Stimulated activated CD4-positive, alpha-beta T cell treated with anti-CD3 and anti-CD28 coated beads, TNF-alpha, amount 100 ng/mL, for 24 hours (primary cell): ENCODE results near the gene SUN1.
A peak's percentile ranks its signal among the peaks of the same experiment; 100 is the strongest.
"Not testable (repeated sequence)": the region's sequence is repeated elsewhere in the genome, so short reads cannot be mapped to it uniquely, and the experiment has no call there.

Experiments used
- DNase-seq, 3 experiments: peaks; one replicate each; pipeline ENCODE4 v3.0.0-alpha.2; 2020; ENCODE audit warnings: low read depth in 3 of 3

SUN1 gene

GRCh38 chr7:855686-856369, 23.6 kb downstream of the SUN1 start:
- no peak for DNase-seq

DNA sequence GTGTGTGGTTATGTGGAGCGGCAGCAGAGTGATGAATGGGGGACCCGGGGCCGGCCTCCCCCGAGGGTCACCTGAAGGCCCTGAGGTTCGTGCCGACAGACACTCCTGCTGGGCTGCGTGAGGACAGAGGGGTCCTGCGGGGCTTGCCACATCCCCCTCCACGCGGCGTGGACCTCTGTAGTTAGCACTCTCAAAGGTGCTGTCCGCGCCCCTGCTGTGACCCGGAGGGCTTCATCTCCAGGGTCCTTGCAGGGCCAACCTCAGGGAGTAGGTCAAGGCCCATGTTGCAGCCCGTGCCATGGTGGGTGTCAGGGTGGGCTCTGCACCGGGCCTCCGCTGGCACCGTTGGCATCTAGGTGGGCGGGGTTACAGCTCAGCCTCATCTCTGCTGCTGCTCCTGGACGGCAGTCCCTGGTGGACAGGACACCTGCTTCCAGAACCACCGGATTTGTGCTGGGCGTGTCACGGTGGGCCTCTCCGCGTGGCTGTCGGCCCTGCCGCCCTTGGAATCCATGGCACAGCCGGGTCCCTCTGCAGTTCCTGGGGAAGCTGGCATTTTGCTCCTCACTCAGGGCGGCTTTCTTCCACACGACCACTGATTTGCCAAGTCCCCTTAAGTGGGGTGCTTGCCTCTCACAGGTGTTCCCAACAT, 24.3 kb downstream of the SUN1 start:
- DNase-seq: no peak

DNA sequence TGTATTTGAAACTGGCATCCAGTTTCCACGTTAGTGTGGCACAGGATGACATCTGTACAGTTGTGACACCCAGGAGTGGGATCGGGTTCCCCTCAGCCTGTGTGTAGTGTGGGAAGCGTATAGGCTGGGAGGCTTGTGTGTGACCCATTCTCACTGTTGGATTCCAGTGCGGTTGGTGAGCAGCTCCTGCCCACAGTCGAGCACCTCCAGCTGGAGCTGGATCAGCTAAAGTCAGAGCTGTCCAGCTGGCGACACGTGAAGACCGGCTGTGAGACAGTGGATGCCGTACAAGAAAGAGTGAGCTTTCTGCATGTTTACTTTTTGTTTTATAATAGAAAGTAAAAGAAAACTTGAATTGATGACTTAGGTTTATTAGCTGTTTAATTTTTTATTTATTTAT, 25.4 kb downstream of the SUN1 start:
- no peak for DNase-seq

- no peak for DNase-seq
Measured at GRCh38 chr7:859359-860030, 27.2 kb downstream of the SUN1 start.

DNA sequence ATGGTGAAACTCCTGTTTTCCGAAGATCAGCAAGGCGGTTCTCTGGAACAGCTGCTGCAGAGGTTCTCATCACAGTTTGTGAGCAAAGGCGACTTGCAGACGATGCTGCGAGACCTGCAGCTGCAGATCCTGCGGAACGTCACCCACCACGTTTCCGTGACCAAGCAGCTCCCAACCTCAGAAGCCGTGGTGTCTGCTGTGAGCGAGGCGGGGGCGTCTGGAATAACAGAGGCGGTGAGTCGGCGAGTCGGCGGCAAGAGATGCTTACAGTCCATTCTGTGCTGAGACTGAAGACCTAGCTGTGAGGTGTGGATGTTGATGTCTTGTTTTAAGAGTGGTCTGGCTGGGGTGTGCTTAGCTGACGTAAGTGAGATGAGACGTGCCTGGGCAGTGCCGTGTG, 27.9 kb downstream of the SUN1 start:
- DNase-seq: no peak

DNA sequence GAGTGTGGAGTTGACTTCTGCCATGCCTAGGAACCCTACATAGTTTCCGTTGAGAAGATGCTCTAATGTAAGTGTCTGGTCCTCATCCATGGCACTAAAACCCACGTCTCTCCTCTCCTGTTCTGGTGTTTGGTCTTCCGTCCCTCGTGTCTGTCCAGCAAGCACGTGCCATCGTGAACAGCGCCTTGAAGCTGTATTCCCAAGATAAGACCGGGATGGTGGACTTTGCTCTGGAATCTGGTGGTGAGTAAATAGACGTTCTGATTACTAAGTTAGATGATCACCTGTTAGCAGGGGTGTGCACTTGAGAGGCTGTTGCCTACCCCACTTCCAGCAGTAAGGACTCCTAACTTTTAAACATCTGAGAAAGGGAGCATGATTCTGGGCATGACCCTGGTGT, 28.9 kb downstream of the SUN1 start:
- no peak for DNase-seq

DNA sequence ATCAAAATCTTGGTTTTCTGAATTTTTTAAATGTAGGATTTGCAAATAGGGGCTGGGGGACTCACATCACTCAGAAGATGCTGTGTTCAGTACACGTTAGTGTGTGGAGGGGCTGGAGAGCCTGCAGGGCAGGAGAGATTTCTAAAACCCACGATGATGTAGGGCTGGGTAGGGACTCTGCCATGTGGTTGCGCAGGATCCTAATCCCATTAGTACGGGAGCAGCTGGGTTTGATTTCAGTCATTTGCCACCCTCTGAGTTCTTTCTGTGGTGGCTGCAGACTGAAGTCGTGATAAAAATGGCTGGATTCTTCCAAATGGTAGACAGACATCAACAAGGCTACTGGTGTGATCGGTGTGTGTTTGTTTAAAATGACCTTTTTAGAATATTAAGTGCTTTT, 29.9 kb downstream of the SUN1 start:
- no peak for DNase-seq

DNA sequence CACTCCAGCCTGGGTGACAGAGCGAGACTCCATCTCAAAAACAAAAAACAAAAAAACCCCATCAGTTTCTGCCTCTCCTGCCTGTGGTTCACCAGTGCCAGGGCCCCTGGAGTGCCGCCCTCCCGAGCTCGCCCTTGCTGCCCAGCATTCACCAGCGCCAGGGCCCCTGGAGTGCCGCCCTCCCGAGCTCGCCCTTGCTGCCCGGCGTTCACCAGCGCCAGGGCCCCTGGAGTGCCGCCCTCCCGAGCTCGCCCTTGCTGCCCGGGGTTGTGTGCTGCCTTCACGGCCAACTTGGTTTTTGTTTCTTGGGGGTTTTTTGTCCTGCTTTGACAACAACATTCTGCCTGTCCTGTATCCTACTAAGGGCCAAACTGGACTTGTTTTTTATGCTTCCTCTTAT, 30.8 kb downstream of the SUN1 start:
- DNase-seq: no peak

DNA sequence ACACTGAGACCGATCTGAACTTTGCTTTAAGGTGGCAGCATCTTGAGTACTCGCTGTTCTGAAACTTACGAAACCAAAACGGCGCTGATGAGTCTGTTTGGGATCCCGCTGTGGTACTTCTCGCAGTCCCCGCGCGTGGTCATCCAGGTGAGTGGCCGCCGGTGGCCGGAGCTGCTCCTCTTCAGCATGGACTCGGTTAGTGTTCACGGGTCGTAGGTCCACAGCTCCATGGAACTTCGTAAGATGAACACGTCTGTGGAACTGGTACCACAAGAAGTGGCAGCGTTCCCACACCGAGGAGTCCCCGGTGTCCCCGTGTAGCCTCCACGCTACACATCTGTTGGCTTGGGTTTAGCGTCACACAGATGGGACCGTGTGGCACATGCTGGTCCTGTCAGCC, 33.6 kb downstream of the SUN1 start:
- DNase-seq: no peak

DNA sequence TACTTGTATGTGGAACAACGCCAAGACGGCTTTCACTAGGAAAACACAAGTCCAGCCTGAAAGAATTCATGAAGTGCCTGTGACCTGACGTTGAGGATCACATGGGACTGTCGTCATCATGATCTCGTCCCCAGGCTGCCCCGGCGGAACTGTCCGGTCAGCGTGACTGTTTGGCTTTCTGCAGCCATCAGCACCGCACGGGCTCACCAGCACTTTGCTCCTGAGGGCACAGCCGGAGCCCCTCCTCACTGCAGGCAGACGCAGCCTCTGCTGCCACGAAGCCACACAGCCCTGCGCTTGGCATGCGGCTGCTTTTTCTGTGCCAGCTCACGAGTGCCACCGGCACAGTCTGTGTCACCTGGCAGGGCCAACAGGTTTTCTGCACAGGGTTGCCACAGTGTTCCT, 34.7 kb downstream of the SUN1 start:
- no peak for DNase-seq

GRCh38 chr7:867406-868188, 35.3 kb downstream of the SUN1 start:
- DNase-seq: no peak

GRCh38 chr7:868189-868486, 35.9 kb downstream of the SUN1 start:
- no peak for DNase-seq

DNA sequence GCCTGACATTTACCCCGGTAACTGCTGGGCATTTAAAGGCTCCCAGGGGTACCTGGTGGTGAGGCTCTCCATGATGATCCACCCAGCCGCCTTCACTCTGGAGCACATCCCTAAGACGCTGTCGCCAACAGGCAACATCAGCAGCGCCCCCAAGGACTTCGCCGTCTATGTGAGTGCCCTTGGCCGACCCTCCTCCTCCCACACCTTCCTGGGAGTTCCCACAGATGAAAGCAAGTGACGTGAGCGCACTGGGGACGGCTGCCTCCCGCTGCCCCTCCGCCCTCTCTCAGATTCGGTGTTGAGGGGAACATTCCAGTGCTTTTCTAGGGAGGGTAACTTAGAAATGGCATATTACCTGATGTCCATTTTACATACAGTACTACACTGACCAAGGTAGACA, 37.1 kb downstream of the SUN1 start:
- no peak for DNase-seq

DNA sequence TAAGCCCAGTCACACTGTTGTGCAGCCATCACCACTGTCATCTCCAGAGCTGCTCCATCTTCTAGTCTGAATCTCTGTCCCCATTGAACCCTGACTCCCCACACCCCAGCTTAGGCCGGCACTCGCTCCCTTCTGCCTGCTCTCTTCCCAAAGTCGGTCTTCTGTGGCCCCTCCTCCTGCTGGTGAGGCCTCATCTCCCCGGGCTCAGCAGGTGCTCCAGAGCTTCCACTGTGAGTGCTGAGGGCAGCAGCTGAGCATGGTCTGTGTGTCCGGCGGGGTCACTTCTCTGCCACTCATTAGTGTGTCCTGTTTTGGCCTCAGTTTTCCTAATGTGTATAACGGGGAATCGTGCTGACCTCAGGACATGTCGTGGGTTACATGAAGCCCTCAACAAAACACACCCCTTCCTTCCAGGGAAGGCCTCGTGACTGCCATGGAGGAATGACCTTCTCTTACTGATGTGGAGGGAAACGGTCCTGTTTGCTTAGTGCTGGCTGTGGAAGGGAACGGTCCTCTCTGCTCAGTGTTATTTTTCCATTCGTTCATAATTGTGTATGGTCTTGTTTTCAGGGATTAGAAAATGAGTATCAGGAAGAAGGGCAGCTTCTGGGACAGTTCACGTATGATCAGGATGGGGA, 39.7 kb downstream of the SUN1 start:
- DNase-seq: no peak

GRCh38 chr7:872685-873084, 40.4 kb downstream of the SUN1 start:
- not testable (repeated sequence) for DNase-seq

DNA sequence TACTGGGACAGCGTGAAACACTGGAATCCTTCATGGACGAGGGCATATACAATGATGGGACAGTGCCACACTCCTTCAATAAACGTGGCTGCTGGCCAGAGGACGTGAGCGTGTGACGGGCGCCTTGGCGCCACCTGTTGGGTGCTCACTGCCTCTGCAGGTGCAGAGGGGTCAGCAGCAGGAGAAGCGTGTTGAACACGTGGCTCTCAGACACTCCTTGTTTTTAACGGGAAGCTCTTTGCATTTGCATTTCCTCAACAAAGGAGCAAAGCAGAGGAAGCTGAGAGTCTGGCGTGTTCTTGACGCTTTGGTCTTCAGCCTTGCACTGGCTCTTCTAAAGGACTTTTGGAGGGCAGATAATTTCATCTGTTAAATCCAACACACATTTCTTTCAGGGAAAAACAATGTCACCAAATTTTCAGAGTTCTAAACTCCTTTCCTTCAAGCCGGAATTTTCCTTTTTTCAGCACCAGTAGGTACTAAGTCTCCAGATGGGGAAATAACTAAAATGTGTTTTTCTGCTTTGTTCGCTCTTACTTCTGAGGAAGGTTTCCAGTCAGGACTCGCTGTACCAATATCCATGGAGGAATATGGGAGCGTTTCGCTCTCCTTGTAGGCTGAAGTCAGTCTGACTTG, 41.2 kb downstream of the SUN1 start:
- peak; percentile 49 to 71 (median 53) for DNase-seq

- DNase-seq: no peak
Measured at GRCh38 chr7:874031-874749, 41.9 kb downstream of the SUN1 start.

- DNase-seq: no peak
Measured at GRCh38 chr7:875051-875450, 42.8 kb downstream of the SUN1 start.

DNA sequence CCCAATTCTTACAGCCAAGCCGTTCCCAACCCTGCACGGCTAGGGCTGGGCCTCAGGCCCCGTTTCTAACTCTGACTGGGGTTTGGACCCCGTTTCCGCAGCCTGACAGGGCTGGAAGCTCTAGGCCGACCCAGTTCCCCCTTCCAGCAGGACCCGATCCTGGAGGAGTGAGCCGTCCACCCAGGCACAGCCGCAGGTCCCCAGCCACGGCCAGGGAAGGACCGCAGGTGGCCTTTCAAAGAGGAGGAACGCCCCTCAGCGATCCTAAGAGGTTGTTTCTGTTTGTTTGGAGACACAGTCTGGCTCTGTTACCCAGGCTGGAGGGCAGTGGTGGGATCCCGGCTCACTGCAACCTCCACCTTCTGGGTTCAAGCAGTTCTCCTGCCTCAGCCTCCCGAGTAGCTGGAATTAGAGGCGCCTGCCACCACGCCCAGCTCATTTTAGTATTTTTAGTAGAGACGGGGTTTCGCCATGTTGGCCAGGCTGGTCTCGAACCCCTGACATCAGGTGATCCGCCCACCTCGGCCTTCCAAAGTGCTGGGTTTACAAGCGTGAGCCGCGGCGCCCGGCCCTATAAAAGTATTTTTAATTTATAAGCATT, 43.3 kb downstream of the SUN1 start:
- DNase-seq: no peak
